ENCODE measurements around the gene LRP6.

- TF ChIP-seq REST (IDR thresholded peaks at IDR 0.05; ENCODE audit: unreplicated experiment) (no peak), CTCF (conservative IDR thresholded peaks at IDR 0.05; ENCODE audit: low read depth in 2 of 2) (no peak), EZH2 (IDR thresholded peaks at IDR 0.05; ENCODE audit: low read depth, unreplicated experiment) (no peak), POLR2AphosphoS5 (IDR thresholded peaks at IDR 0.05; ENCODE audit: low read depth) (no peak), EZH2phosphoT487 (IDR thresholded peaks at IDR 0.05; ENCODE audit: unreplicated experiment) (no peak)
Measured at GRCh38 chr12:12072064-12072760, 194.6 kb downstream of the LRP6 start.
